HCT116 (cell line): ENCODE measurements around the gene ZFP57. TPM values are rescaled to one million over a fixed set of nuclear protein-coding genes. Genes with fewer than 3 reads are reported as not detected.

Experiments
- ATAC-seq: fragments of 200-7000 bp; cut with Tn5 transposase; 2 replicates; pipeline ENCODE4 v1.9.1; 2020; ENCODE audit warnings: mild to moderate bottlenecking, moderate library complexity
- BruUV-seq: library from RNA; stranded (reverse); fragments of 400-500 nt; replicated peaks from 2 replicates; lab custom pipeline; 2021; lab: Mats Ljungman, UMichigan
- CTCF ChIA-PET: fragments of 300-600 bp; sonication (Branson Sonifier 250); formaldehyde crosslinking; loops from one replicate; lab custom pipeline; 2021; ENCODE audit warnings: antibody characterized with exemption; lab: Charles Lee
- POLR2A ChIA-PET: fragments of 300-600, 350-600 bp; sonication (Branson Sonifier 250); formaldehyde crosslinking; loops from one replicate; lab custom pipeline; 2021; ENCODE audit warnings: antibody characterized with exemption; lab: Charles Lee
- RAD21 ChIA-PET, 2 experiments: fragments of 300-600 bp; sonication (Branson Sonifier 250); formaldehyde crosslinking; loops; one replicate each; lab custom pipeline; 2023; ENCODE audit warnings: low total read pairs in 2 of 2; ENCODE audit not compliant: uncharacterized antibody in 2 of 2, unreplicated experiment in 2 of 2, low non-redundant PET in 1 of 2; lab: Charles Lee
- DNase-seq: peaks from one replicate; pipeline ENCODE4 v3.0.0-alpha.2; 2010; ENCODE audit warnings: low read depth, low spot score
- H2AFZ ChIP-seq: fragments of 200-600 bp; shearing (Covaris generic), sonication (generic); 2 replicates; pipeline ENCODE4 v1.6.1; 2017; ENCODE audit warnings: low read depth, mixed run types, mixed read lengths, antibody characterized with exemption, low read length; ENCODE audit not compliant: poor library complexity, severe bottlenecking
- H3K27ac ChIP-seq: 2 replicates; pipeline ENCODE4 v1.5.1; 2012; ENCODE audit warnings: low read depth, low read length
- H3K27me3 ChIP-seq: fragments of 200-600 bp; sonication (generic); 2 replicates; pipeline ENCODE4 v1.6.1; 2016; ENCODE audit warnings: mixed run types, low read length, mixed read lengths; ENCODE audit not compliant: insufficient read depth
- H3K36me3 ChIP-seq, 2 experiments: fragments of 200-500 bp in 1 of 2; fragments of 200-600 bp in 1 of 2; sonication (Bioruptor generic) in 1 of 2; sonication (generic) in 1 of 2; 2 replicates each; pipeline versions ENCODE4 v1.5.1 to v1.6.1; 2014 to 2016; ENCODE audit warnings: low read length in 2 of 2, inconsistent platforms in 1 of 2, mixed read lengths in 1 of 2, mixed run types in 1 of 2; ENCODE audit not compliant: insufficient read depth in 2 of 2, control insufficient read depth in 1 of 2
- H3K4me1 ChIP-seq, 2 experiments: fragments of 200-600 bp in 1 of 2; sonication (generic) in 1 of 2; 2 replicates each; pipeline versions ENCODE4 v1.5.1 to v1.6.1; 2012 to 2017; ENCODE audit warnings: low read length in 2 of 2, inconsistent platforms in 1 of 2, mild to moderate bottlenecking in 1 of 2, mixed read lengths in 1 of 2, mixed run types in 1 of 2, moderate library complexity in 1 of 2; ENCODE audit not compliant: insufficient read depth in 2 of 2, control insufficient read depth in 1 of 2
- H3K4me2 ChIP-seq: fragments of 200-600 bp; sonication (generic); 2 replicates; pipeline ENCODE4 v1.6.1; 2017; ENCODE audit warnings: mixed run types, low read length, mixed read lengths
- H3K4me3 ChIP-seq, 2 experiments: fragments of 200-600 bp in 1 of 2; sonication (generic) in 1 of 2; replicated peaks in 1 of 2; 2 replicates each; pipeline ENCODE4 v1.5.1; 2011 to 2016; ENCODE audit warnings: low read length in 2 of 2, control low read depth in 1 of 2, low read depth in 1 of 2, mild to moderate bottlenecking in 1 of 2, mixed read lengths in 1 of 2, mixed run types in 1 of 2
- H3K79me2 ChIP-seq: fragments of 200-600 bp; sonication (generic); 2 replicates; pipeline ENCODE4 v1.6.1; 2017; ENCODE audit warnings: mild to moderate bottlenecking, mixed run types, low read length, moderate library complexity, mixed read lengths; ENCODE audit not compliant: insufficient read depth
- H3K9ac ChIP-seq: fragments of 200-600 bp; sonication (generic); 2 replicates; pipeline ENCODE4 v1.6.1; 2016; ENCODE audit warnings: low read length, mixed read lengths
- H3K9me2 ChIP-seq: fragments of 200-600 bp; sonication (generic), shearing (Covaris generic); 2 replicates; pipeline ENCODE4 v1.6.1; 2017; ENCODE audit warnings: mixed run types, mild to moderate bottlenecking, moderate library complexity; ENCODE audit not compliant: insufficient read depth
- H3K9me3 ChIP-seq, 2 experiments: fragments of 200-500 bp in 1 of 2; fragments of 200-600 bp in 1 of 2; sonication (Bioruptor generic) in 1 of 2; sonication (generic) in 1 of 2; 2 replicates each; pipeline ENCODE4 v1.6.1; 2014 to 2017; ENCODE audit warnings: low read length in 2 of 2, mixed read lengths in 2 of 2, inconsistent platforms in 1 of 2, low read depth in 1 of 2, mild to moderate bottlenecking in 1 of 2, mixed run types in 1 of 2, moderate library complexity in 1 of 2; ENCODE audit not compliant: control insufficient read depth in 1 of 2, insufficient read depth in 1 of 2
- H4K20me1 ChIP-seq: fragments of 200-600 bp; sonication (generic), shearing (Covaris generic); 2 replicates; pipeline ENCODE4 v1.6.1; 2017; ENCODE audit warnings: mixed run types, mild to moderate bottlenecking, moderate library complexity; ENCODE audit not compliant: insufficient read depth
- ATF3 ChIP-seq: IDR thresholded peaks from 2 replicates; pipeline ENCODE4 v1.6.1; 2012
- CEBPB ChIP-seq: IDR thresholded peaks from 2 replicates; pipeline ENCODE4 v1.6.1; 2012; ENCODE audit warnings: low read depth
- CTCF ChIP-seq, 3 experiments: fragments of 200-600 bp in 1 of 3; sonication (generic) in 1 of 3; IDR thresholded peaks in 2 of 3; conservative IDR thresholded peaks in 1 of 3; 2 replicates each; pipeline ENCODE4 v1.5.1; 2012 to 2017; ENCODE audit warnings: low read depth in 2 of 3, low read length in 2 of 3, antibody characterized with exemption in 1 of 3, borderline replicate concordance in 1 of 3, control low read depth in 1 of 3, mild to moderate bottlenecking in 1 of 3, mixed read lengths in 1 of 3, mixed run types in 1 of 3, moderate library complexity in 1 of 3; ENCODE audit not compliant: insufficient read depth in 1 of 3
- EGR1 ChIP-seq: IDR thresholded peaks from 2 replicates; pipeline ENCODE4 v1.6.1; 2012; ENCODE audit warnings: low read depth
- EZH2phosphoT487 ChIP-seq: fragments of 200-600 bp; IDR thresholded peaks from 2 replicates; pipeline ENCODE4 v1.6.1; 2018; ENCODE audit warnings: antibody characterized with exemption, borderline replicate concordance
- JUND ChIP-seq: IDR thresholded peaks from 2 replicates; pipeline ENCODE4 v1.6.1; 2012
- MAX ChIP-seq: IDR thresholded peaks from 2 replicates; pipeline ENCODE4 v1.6.1; 2012
- POLR2A ChIP-seq: IDR thresholded peaks from 2 replicates; pipeline ENCODE4 v1.7.0; 2011; ENCODE audit warnings: borderline replicate concordance; ENCODE audit not compliant: insufficient read depth, insufficient read length; ENCODE audit errors: extremely low read depth
- POLR2AphosphoS5 ChIP-seq: IDR thresholded peaks from 2 replicates; pipeline ENCODE4 v1.6.1; 2011; ENCODE audit warnings: mild to moderate bottlenecking, low read depth, low read length, moderate library complexity
- RAD21 ChIP-seq: IDR thresholded peaks from 2 replicates; pipeline ENCODE4 v1.6.1; 2012; ENCODE audit warnings: low read depth, mild to moderate bottlenecking
- REST ChIP-seq: IDR thresholded peaks from 2 replicates; pipeline ENCODE4 v1.6.1; 2012; ENCODE audit warnings: low read depth
- SIN3A ChIP-seq: IDR thresholded peaks from 2 replicates; pipeline ENCODE4 v1.6.1; 2012; ENCODE audit warnings: low read depth
- SRF ChIP-seq: IDR thresholded peaks from 2 replicates; pipeline ENCODE4 v1.6.1; 2012; ENCODE audit warnings: low read depth
- YY1 ChIP-seq: IDR thresholded peaks from 2 replicates; pipeline ENCODE4 v1.6.1; 2011; ENCODE audit warnings: low read length, low read depth, moderate library complexity, mild to moderate bottlenecking; ENCODE audit not compliant: insufficient replicate concordance; ENCODE audit errors: extremely low read depth
- ZBTB33 ChIP-seq: IDR thresholded peaks from 2 replicates; pipeline ENCODE4 v1.6.1; 2011; ENCODE audit warnings: mild to moderate bottlenecking, low read length, moderate library complexity; ENCODE audit not compliant: insufficient replicate concordance; ENCODE audit errors: extremely low read depth
- ZFX ChIP-seq: fragments of 450-650 bp; IDR thresholded peaks from 2 replicates; pipeline ENCODE4 v1.6.1; 2017
- ZNF274 ChIP-seq: fragments of 200-500 bp; sonication (Bioruptor generic); IDR thresholded peaks from 2 replicates; pipeline ENCODE4 v1.6.1; 2014; ENCODE audit warnings: mild to moderate bottlenecking, low read depth, low read length, inconsistent platforms
- intact Hi-C: fragments of 100-400 bp; cut with micrococcal nuclease; formaldehyde crosslinking; loops from 2 replicates; pipeline ENCODE4 v1.10.0; 2022
- total RNA-seq: library from RNA; stranded (reverse); gene quantifications from one replicate; pipeline ENCODE4 v1.2.1, GENCODE V29; 2021; ENCODE audit not compliant: unreplicated experiment

The ZFP57 gene
- total RNA-seq, 1 experiment from 2014 or later: not detected

- Histone ChIP-seq H3K9ac (no peak overlapping the region), H3K79me2 (no peaks in the 10 kb centered on the region), H3K27me3 (no peaks in the 10 kb centered on the region), H3K4me3 (no peak overlapping the region), H3K9me2 (no peaks in the 10 kb centered on the region), H4K20me1 (no peaks in the 10 kb centered on the region), H3K9me3 (no peaks in the 10 kb centered on the region), H3K27ac (no peak overlapping the region), H2AFZ (no peak overlapping the region), H3K36me3 (no peaks in the 10 kb centered on the region), H3K4me1 (peaks cover 0 to 7% of the 10 kb centered on the region in 2 experiments; a peak in 1 of 4 replicates), H3K4me2 (no peak overlapping the region)
- POLR2A ChIA-PET: no interaction called here
- no TSS peak for BruUV-seq
- CTCF ChIA-PET: interaction anchor here (3.8 kb wide), 1 partner anchor 15 kb away, joined by 11 read pairs; no protein-coding TSS in a partner anchor
- TF ChIP-seq ATF3: no peak
- TF ChIP-seq MAX: no peak
- no peak for TF ChIP-seq EGR1
- TF ChIP-seq POLR2A: no peak
- no peak for TF ChIP-seq EZH2phosphoT487
- no peak for TF ChIP-seq CTCF (IDR thresholded peaks at IDR 0.05 in 2 of 3, conservative IDR thresholded peaks at IDR 0.05 in 1 of 3; ENCODE audit: borderline replicate concordance in 1 of 3, insufficient read depth in 1 of 3, low read depth in 2 of 3, low read length in 2 of 3)
- TF ChIP-seq ZBTB33: no peak
- TF ChIP-seq ZFX: no peak
- no peak for TF ChIP-seq CEBPB
- no peak for TF ChIP-seq YY1
- TF ChIP-seq JUND: no peak
- TF ChIP-seq ZNF274: no peak
- no peak for TF ChIP-seq REST
- no peak for TF ChIP-seq RAD21
- no peak for TF ChIP-seq POLR2AphosphoS5
- TF ChIP-seq SRF: no peak
- TF ChIP-seq SIN3A: no peak
- no peak for DNase-seq
- no peak for ATAC-seq
- intact Hi-C loops: no loop called here
- RAD21 ChIA-PET: no interaction called here
These were observed 859 bp upstream of the ZFP57 start for GRCh38 chr6:29681811-29682210.
